ENCODE data around the gene GFRA1.

Gene GFRA1

DNA sequence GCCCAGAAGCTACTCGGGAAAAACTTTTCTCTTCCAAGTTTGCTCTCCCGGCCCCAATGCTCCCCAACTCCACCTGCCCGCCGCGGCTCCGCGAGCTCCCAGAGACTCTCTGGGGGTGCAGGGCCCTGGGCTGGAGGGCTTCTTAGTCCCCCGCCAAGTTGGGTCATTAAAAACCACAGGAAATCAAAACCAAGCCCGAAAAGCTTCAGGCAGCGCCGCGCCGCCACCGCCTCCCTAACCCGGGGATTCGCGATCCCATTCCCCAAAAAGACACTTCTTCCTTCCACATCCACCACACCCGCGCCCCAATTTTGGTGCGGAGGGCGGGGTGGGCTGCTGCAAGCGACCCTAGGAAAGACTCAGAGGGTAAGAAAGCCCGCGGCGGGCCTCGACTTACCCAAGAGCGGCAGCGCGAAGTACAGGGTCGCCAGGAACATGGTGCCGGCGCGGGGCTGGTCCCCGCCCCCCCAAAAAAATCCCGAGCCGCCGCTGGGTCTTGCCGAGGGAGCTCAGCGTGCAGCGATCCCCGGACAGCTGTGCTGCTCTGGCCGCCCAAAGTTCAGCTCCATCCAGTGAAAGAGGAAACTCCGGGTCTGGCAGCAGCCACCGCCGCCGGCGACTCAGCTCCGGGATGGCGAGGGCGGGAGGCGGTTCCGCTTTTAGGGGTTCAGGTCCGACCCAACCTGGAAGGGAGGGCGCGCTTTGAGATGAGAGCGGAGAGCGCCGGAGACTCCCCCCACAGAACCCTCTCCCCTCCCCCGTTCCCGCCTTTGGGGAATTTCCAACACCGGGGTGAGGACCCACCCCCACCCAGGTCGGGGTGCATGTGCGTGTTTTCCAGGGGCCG lies 1.2 kb downstream of the GFRA1 start:
- in situ Hi-C loops (cut with MboI; ENCODE audit: low sequenced_read_pairs, unreplicated experiment) = no loop called here
- DNase-seq (ENCODE audit: low spot score) = no peak
- TF ChIP-seq, protein P1, sequence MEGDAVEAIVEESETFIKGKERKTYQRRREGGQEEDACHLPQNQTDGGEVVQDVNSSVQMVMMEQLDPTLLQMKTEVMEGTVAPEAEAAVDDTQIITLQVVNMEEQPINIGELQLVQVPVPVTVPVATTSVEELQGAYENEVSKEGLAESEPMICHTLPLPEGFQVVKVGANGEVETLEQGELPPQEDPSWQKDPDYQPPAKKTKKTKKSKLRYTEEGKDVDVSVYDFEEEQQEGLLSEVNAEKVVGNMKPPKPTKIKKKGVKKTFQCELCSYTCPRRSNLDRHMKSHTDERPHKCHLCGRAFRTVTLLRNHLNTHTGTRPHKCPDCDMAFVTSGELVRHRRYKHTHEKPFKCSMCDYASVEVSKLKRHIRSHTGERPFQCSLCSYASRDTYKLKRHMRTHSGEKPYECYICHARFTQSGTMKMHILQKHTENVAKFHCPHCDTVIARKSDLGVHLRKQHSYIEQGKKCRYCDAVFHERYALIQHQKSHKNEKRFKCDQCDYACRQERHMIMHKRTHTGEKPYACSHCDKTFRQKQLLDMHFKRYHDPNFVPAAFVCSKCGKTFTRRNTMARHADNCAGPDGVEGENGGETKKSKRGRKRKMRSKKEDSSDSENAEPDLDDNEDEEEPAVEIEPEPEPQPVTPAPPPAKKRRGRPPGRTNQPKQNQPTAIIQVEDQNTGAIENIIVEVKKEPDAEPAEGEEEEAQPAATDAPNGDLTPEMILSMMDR (IDR thresholded peaks at IDR 0.05; ENCODE audit: borderline replicate concordance, control extremely low read depth, extremely low read depth, insufficient read depth, missing control alignments) = no peak

GRCh38 chr10:116270771-116271592 lies 2.0 kb downstream of the GFRA1 start:
- in situ Hi-C loops (cut with MboI; ENCODE audit: low sequenced_read_pairs, unreplicated experiment) = no loop called here
- TF ChIP-seq, protein P1 (IDR thresholded peaks at IDR 0.05; ENCODE audit: borderline replicate concordance, control extremely low read depth, extremely low read depth, insufficient read depth, missing control alignments) = no peak
- peak; percentile 33 for DNase-seq (ENCODE audit: low spot score)

GRCh38 chr10:116270126-116270770 lies 2.8 kb downstream of the GFRA1 start:
- in situ Hi-C loops (cut with MboI; ENCODE audit: low sequenced_read_pairs, unreplicated experiment) = no loop called here
- DNase-seq (ENCODE audit: low spot score) = peak; percentile 13
- TF ChIP-seq, protein P1 (IDR thresholded peaks at IDR 0.05; ENCODE audit: borderline replicate concordance, control extremely low read depth, extremely low read depth, insufficient read depth, missing control alignments) = no peak

GRCh38 chr10:116269619-116270018 lies 3.4 kb downstream of the GFRA1 start:
- DNase-seq (ENCODE audit: low spot score) = no peak
- TF ChIP-seq, protein P1 (IDR thresholded peaks at IDR 0.05; ENCODE audit: borderline replicate concordance, control extremely low read depth, extremely low read depth, insufficient read depth, missing control alignments) = no peak
- in situ Hi-C loops (cut with MboI; ENCODE audit: low sequenced_read_pairs, unreplicated experiment) = no loop called here

DNA sequence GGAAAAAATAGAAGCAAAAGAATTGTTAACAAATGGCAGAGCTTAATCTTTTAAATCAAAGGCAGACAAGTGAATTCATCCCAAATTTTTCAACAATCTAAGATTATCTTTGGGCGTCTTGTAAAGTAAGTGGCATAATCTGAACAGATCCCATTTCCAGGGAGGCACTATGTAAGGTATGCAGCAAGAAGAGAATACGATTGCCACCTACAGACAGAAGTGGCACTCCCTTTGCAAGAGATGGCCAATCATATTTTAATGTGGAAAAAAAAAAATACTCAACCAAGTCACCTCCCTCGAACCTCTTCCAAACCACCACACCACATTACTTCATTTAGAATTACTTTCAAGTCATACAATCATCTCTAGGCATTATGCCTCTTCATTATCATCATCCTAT lies 4.0 kb downstream of the GFRA1 start:
- in situ Hi-C loops (cut with MboI; ENCODE audit: low sequenced_read_pairs, unreplicated experiment) = no loop called here
- no peak for DNase-seq (ENCODE audit: low spot score)
- TF ChIP-seq, protein P1 (IDR thresholded peaks at IDR 0.05; ENCODE audit: borderline replicate concordance, control extremely low read depth, extremely low read depth, insufficient read depth, missing control alignments) = no peak

DNA sequence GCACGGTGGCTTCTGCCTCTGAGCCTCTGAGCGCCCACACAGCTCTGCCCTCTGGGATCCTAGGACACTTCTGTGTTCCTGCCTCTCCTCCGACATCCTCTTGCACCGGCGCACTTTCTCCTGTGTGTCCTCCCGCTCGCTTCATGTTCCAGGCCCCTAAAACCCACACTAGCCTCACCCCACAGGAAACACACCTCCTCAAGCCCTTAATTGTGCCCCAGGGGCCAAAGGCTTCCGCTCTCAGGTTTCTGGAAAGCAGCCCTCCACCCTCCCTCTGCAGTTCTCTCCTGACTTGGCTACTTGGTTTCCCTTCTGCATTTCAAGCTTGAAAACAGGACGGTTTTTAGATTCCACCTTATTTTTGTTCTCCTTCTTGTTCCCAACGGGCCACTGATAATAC lies 7.3 kb downstream of the GFRA1 start:
- in situ Hi-C loops (cut with MboI; ENCODE audit: low sequenced_read_pairs, unreplicated experiment) = no loop called here
- TF ChIP-seq, protein P1 (IDR thresholded peaks at IDR 0.05; ENCODE audit: borderline replicate concordance, control extremely low read depth, extremely low read depth, insufficient read depth, missing control alignments) = no peak
- no peak for DNase-seq (ENCODE audit: low spot score)

All from GM13976 (cell line).